OCI-M2 (cell line): Measurements from ENCODE around the gene MPC1L.

Experiments
- DNase-seq: peaks from one replicate; lab custom pipeline; 2025; ENCODE audit not compliant: unreplicated experiment; lab: John Stamatoyannopoulos, UW

Gene MPC1L

DNA sequence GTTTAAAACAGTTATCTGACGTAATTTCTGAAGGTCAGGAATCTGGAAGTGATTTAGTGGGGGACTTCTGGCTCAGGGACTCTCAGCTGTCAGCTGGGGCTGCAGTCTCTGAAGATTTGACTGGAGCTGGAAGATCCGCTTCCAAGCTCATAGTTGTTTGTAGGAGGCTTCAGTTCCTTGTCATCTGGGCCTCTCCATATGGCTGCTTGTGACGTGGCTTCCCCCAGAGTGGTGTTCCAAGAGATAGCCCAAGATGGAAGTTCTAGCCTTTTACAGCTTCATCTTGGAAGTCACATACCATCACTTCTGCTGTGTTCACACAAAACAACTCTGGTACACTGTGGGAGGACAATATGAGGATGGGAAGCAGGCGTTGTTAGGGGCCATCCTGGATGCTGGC, 2.1 kb downstream of the MPC1L start:
- no peak for DNase-seq

- DNase-seq: no peak
Measured at GRCh38 chrX:40628506-40628905, 5.3 kb downstream of the MPC1L start.

DNA sequence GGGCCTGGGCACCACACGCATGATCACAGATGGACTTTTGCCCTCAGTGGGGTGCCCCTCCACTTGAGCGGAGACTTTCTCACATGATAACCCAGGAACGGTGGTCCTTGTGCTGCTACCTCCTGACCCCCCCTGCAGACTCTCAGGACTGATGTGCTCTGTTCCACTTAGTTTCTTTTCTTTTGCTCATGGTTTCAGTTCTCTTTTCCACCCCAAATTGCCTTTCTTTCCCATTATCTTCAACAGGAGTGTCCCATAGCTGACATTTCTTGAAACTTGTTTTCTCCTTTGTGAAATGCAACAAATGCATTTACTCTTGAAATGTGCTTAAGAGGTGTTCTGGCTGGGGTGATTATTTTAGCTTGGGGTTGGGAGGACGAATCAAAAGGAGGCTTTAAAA, 9.0 kb downstream of the MPC1L start:
- no peak for DNase-seq

GRCh38 chrX:40637687-40638086, 14.5 kb downstream of the MPC1L start:
- DNase-seq: no peak

- no peak for DNase-seq
Measured at GRCh38 chrX:40644176-40644575, 20.9 kb downstream of the MPC1L start.

- no peak for DNase-seq
Measured at GRCh38 chrX:40644821-40645358, 21.7 kb downstream of the MPC1L start.

DNA sequence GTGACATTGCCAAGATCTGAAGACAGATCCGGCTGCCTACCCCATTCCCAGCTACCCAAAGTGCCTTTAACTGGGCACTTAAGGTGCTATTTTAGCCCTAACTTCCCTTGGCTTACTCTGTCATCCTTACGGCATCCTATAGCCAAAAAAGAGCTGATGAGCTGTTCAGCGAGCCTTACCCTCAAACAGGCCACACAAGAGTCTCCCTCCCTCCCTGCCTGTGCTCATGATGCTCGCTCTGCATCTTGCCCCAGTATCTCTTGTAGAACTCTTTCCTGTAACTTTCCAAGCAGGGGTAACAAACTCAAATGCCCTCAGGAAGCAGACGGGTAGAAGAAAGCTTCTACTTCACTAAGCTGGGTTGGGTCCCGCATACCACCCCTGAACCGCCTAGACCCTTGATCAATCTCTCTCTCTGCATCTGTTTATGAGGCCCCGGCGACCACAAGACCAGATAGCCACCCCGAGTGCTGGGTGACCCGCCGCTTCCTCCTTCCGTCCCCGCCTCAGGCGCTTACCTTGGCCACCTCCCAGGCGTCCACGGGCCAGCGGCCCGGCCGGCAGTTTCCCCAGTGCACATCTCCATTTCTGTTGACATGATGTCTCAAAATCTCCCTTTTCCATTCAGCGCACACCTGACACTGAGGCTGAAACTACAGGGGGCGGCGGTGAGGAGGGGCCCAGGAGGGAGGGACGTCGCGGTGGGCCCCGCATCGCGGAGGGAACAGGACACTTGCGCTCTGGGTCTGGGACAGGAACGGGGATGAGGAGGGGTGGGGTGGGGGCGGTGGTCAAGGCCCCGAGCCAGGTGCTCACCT, 23.5 kb downstream of the MPC1L start:
- DNase-seq: peak; percentile 17

- DNase-seq: peak; percentile 70
Measured at GRCh38 chrX:40647307-40648197, 24.3 kb downstream of the MPC1L start, which contains the start of gene CXorf38. CXorf38 (minus strand) TSS chrX:40647561; CDS start chrX:40647520, 41 bp downstream.

GRCh38 chrX:40651620-40652223, 28.5 kb downstream of the MPC1L start:
- DNase-seq: no peak

GRCh38 chrX:40652664-40653063, 29.4 kb downstream of the MPC1L start:
- no peak for DNase-seq

DNA sequence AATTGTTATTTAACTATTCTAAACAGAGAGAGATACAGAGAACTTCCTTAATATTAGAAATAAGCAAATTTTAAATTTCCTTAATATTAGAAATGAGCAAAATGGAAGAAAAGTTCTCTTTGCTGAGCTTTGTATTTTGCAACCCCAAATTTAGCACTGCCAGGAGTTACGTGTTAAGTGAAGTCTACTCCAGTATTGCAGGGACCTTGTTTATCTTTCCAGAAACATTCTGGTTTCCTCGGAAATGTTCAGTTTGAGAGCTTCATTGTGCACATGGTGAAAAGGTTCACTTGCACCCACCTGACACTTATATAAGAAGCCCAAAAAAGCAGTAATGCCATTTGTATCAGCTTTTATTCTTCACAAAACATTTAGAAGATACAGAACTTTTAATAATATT, 30.3 kb downstream of the MPC1L start:
- DNase-seq: no peak

DNA sequence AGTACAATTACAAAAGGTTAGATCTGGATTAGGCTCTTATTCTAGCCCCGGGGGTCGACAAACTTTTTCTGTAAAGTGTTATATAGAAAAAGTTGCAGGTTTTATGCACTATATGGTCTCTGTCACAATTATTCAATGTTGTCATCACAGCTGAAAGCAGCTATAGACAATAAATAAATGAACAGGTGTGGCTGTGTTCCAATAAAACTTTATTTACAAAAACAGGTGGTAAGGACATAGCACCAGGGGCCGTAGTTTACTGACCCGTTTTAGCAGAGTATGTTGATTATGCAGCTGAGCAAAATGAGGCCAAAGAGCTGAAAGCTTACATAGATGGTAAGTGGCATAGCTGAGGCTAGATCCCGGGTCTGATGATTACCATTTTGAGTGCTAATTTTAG, 37.2 kb downstream of the MPC1L start:
- no peak for DNase-seq

DNA sequence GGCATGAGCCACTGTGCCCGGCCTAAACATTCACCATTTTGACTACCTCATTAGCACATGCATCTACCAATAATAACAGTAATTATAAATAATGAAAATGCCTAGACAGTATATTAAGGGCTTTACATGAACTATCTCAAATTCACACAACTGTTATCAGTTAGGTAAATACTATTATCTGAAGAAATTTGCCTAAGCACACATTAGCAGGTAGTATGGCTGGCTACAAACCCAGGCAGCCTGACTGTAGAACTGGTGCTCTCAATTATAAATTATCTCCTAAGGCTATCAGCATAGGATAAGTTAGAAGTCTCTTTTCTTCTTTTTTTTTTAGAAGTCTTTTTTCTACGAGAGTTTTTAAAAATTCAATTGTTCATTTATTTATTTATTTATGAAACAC, 38.3 kb downstream of the MPC1L start:
- no peak for DNase-seq

- DNase-seq: no peak
Measured at GRCh38 chrX:40663078-40663740, 40.0 kb downstream of the MPC1L start.

DNA sequence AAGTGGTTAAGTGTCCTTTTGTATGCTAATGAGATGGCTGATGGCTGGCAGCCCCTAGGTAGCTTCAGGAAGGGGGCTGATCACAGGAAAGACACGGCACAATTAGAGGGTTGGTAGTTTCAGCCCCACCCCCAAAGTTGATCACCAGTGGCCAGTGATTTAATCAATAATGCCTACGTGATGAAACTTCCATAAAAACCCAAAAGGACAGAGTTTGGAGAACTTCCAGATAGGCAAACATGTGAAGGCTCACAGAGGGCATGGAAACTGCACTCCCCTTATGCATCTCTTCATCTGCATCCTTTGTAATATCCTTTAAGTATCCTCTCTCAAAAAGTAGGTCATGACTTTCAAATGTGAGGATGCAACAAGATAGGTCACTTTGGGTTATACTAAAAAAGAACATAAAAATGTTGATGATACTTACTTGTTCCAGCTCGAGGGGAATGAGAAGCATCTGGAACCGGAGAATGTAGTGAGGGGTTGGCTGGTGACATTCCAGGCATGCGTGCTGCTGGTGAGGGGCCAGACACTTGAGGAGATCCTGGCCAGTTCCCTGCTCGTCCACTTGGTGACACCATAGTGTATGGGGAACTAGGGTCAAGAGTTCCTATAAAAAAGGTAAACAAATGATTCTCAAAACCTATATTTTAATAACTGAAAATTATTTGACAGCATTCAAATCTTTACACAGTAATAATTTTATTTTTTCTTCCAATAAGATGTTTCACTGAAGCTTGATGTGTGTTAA, 40.8 kb downstream of the MPC1L start:
- DNase-seq: no peak

- DNase-seq: no peak
Measured at GRCh38 chrX:40671126-40671525, 47.9 kb downstream of the MPC1L start.
